Measurements from ENCODE around the gene KRT86.

- TF ChIP-seq CTCF (IDR thresholded peaks at IDR 0.05) (no peak), POLR2A (IDR thresholded peaks at IDR 0.05) (no peak)
Observed at GRCh38 chr12:52336641-52337040, 62.2 kb downstream of the KRT86 start.

Measured in gastroesophageal sphincter (tissue), 3 donors.